Measurements from ENCODE around the gene RNF150.
"Not testable (repeated sequence)": the region's sequence is repeated elsewhere in the genome, so short reads cannot be mapped to it uniquely, and the experiment has no call there.

The RNF150 gene

GRCh38 chr4:140810591-140811169 is 322.6 kb downstream of the RNF150 start:
- not testable (repeated sequence) for DNase-seq
